Right lobe of liver (tissue), 6 donors: ENCODE results near the gene FRS2. TPM values are rescaled to one million over a fixed set of nuclear protein-coding genes. Genes with fewer than 3 reads are reported as not detected.
A peak's percentile ranks its signal among the peaks of the same experiment; 100 is the strongest.

Source experiments
- ATAC-seq, 4 donors: fragments of 200-7000 bp; cut with Tn5 transposase; one replicate each; pipeline ENCODE4 v1.9.1; 2020; ENCODE audit warnings: mild to moderate bottlenecking in 4 of 4, moderate library complexity in 4 of 4
- DNase-seq, 3 donors: peaks; one replicate each; pipeline ENCODE4 v3.0.0-alpha.2; 2020
- H3K27ac ChIP-seq, 3 donors: fragments of 200-600 bp; one replicate each; pipeline ENCODE4 v1.8.0; 2022
- H3K27me3 ChIP-seq, 2 donors: fragments of 200-600 bp; one replicate each; pipeline ENCODE4 v1.8.0; 2022
- H3K36me3 ChIP-seq, 4 donors: fragments of 200-600 bp; sonication (generic) in 1 of 4; one replicate each; pipeline versions ENCODE4 v1.5.1 to v1.8.0; 2017 to 2022; ENCODE audit warnings: control low read depth in 1 of 4
- H3K4me1 ChIP-seq, 4 donors: fragments of 200-600 bp; sonication (generic) in 1 of 4; one replicate each; pipeline versions ENCODE4 v1.5.1 to v1.8.0; 2017 to 2022; ENCODE audit warnings: control low read depth in 1 of 4
- H3K4me3 ChIP-seq, 3 donors: fragments of 200-600 bp; one replicate each; pipeline ENCODE4 v1.8.0; 2022
- H3K9me3 ChIP-seq, 4 donors: fragments of 200-600 bp; sonication (generic) in 1 of 4; one replicate each; pipeline versions ENCODE4 v1.5.1 to v1.8.0; 2017 to 2022; ENCODE audit warnings: control low read depth in 1 of 4
- POLR2A ChIP-seq: fragments of 450-650 bp; IDR thresholded peaks from one replicate; pipeline ENCODE4 v1.6.1; 2017; ENCODE audit warnings: antibody characterized with exemption, mild to moderate bottlenecking
- WGBS: methylation state at CpG from one replicate; pipeline ENCODE4 v1.1.6; 2018; ENCODE audit warnings: low coverage, low lambda C conversion rate; ENCODE audit not compliant: insufficient coverage; ENCODE audit errors: missing lambda C conversion rate; 5-methylcytosine and 5-hydroxymethylcytosine counted together
- intact Hi-C, 2 donors: fragments of 100-400 bp; cut with DNase I; formaldehyde crosslinking; loops; one replicate each; pipeline versions ENCODE4 v1.11.2 to v1.14.1; 2022
- total RNA-seq, 6 experiments: library from RNA; depleted of rRNA in 2 of 6; stranded (reverse); fragments of >200 nt in 2 of 6; fragmentation: NEBNext Ultra II Directional in 3 of 6; extraction: Animal tissue kit (Norgen Biotek cat#: 25700) in 3 of 6; gene quantifications; one replicate each; pipeline versions ENCODE4 v1.1.0 to v1.2.4, GENCODE V29; 2016 to 2023
- TF ChIP-seq, protein P1 (sequence below), 4 donors: fragments of 200-600 bp in 3 of 4; fragments of 450-650 bp in 1 of 4; IDR thresholded peaks; one replicate each; pipeline versions ENCODE4 v1.5.1 to v1.8.0; 2016 to 2022; ENCODE audit warnings: antibody characterized with exemption in 4 of 4, mild to moderate bottlenecking in 2 of 4
- donor health status: DM: no; HTN: yes; CAD: no.
- donor health status: DM: no; HTN: no; CAD: no.
- donor health status: DM: no; HTN: no; CAD: no.
- donor health status: DM: no; HTN: yes; CAD: no.
- donor health status: DM: no; HTN: yes; CAD: no.

Gene FRS2
- total RNA-seq, 6 experiments from 2014 or later: 13.8 to 27.8 (median 15.8) TPM

DNA sequence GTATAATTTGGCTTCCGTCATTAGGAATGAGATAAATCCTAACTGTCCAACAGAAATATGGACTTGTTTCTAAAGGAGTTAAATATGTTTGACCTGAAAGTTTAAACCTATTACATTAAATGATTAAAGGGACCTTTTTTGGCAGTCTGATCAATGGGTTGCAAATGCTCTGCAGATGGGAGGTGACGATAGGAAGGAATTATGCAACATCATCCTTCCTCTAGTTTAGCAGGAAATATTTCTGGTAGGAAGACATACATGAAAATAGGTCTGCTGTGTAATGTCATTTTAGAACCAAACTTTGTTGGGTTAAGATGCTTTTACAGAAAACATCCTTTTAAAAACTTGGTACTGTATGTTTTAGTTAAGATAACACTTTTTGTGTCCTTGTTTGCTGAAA lies 137.9 kb downstream of the FRS2 start:
- WGBS: 51% methylated on average over 2 of the region's 2 CpGs
- intact Hi-C loops: no loop called here
- Histone ChIP-seq H3K27ac (no peak overlapping the region), H3K4me3 (no peak overlapping the region), H3K36me3 (peaks cover 0 to 5% (median 0%) of the 10 kb centered on the region in 4 donors), H3K9me3 (no peaks in the 10 kb centered on the region), H3K27me3 (no peaks in the 10 kb centered on the region), H3K4me1 (no peaks in the 10 kb centered on the region)
- TF ChIP-seq, protein P1, sequence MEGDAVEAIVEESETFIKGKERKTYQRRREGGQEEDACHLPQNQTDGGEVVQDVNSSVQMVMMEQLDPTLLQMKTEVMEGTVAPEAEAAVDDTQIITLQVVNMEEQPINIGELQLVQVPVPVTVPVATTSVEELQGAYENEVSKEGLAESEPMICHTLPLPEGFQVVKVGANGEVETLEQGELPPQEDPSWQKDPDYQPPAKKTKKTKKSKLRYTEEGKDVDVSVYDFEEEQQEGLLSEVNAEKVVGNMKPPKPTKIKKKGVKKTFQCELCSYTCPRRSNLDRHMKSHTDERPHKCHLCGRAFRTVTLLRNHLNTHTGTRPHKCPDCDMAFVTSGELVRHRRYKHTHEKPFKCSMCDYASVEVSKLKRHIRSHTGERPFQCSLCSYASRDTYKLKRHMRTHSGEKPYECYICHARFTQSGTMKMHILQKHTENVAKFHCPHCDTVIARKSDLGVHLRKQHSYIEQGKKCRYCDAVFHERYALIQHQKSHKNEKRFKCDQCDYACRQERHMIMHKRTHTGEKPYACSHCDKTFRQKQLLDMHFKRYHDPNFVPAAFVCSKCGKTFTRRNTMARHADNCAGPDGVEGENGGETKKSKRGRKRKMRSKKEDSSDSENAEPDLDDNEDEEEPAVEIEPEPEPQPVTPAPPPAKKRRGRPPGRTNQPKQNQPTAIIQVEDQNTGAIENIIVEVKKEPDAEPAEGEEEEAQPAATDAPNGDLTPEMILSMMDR (IDR thresholded peaks at IDR 0.05): no peak
- no peak for TF ChIP-seq POLR2A
- no peak for DNase-seq
- peak in 1 of 4 donors; percentile 14 for ATAC-seq

DNA sequence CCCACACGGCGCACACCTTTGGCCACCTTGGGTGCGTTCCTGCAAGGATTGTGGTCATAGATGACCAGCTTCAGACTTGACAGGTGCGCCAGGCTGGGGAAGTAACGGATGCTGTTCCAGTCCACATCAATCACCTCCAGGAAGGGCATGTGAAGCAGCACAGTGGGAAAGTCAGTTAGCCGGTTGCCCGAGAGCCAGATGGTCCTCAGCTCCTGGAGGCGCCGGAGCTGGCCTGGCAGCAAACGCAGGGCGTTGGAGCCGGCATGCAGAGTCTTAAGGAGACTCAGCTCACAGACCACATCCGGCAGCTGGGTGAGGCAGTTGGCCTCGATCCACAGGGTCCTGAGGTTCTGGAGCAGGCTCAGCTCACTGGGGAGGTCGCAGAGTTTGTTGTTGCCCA lies 139.9 kb downstream of the FRS2 start:
- intact Hi-C loops: no loop called here
- Histone ChIP-seq H3K36me3 (no peaks in the 10 kb centered on the region), H3K27me3 (no peaks in the 10 kb centered on the region), H3K4me3 (no peak overlapping the region), H3K9me3 (no peaks in the 10 kb centered on the region), H3K4me1 (no peaks in the 10 kb centered on the region), H3K27ac (no peak overlapping the region)
- DNase-seq: no peak
- TF ChIP-seq, protein P1 (IDR thresholded peaks at IDR 0.05): no peak
- TF ChIP-seq POLR2A: no peak
- no peak for ATAC-seq
- WGBS: 94% methylated on average over 7 of the region's 15 CpGs

DNA sequence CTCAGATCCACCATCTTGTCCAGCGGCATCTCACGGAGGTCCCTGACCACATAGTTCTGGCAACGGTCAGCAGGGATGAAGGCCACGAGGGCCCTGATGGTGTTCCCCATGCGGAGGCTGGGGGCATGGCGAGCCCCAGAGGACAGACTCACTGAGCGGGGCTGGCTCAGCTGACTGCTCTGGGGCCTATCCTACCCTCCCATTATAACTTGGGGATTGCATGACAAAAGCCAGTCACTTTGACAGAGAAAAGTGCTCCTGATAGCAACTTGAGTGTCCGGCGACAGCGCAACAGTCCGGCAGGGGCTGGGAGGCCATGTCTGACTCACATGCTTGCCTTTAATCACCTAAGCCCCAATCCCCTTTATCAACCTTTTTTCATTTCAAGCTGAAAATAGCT lies 140.5 kb downstream of the FRS2 start, which contains the start of gene LRRC10:
TSS of gene LRRC10 (minus strand) at position 179 of the 400 bp plus-strand sequence. CDS start at position 110, 69 bp downstream.
- intact Hi-C loops: no loop called here
- TF ChIP-seq, protein P1 (IDR thresholded peaks at IDR 0.05): no peak
- TF ChIP-seq POLR2A: no peak
- no peaks in the 10 kb centered on the region for H3K36me3 ChIP-seq
- ATAC-seq (no peak), DNase-seq (no peak)
- H3K4me1 ChIP-seq: no peaks in the 10 kb centered on the region
- H3K4me3 ChIP-seq: no peak within 1 kb of the TSS
- 50% methylated on average over 2 of the region's 11 CpGs for WGBS
- no peak within 1 kb of the TSS for H3K27ac ChIP-seq
- H3K9me3 ChIP-seq: no peaks in the 10 kb centered on the region
- no peaks in the 10 kb centered on the region for H3K27me3 ChIP-seq

DNA sequence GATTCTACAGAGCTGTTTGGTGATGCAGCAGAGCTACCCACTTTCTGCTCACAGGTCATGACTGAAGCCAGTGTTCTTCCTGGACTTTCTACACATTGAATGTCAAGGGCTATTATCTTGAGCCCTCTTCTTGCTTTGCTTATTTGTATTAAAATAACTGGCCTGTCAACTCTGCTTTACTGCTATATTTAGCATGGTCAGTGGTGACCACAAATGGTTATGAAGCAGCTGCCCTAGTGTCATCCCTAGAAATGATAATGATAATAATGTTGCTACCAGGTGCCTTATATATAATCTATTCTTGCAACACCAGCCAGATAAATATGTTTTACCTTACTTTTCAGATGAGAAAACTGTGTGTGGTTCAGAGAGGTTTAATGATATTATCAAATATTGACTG lies 143.2 kb downstream of the FRS2 start:
- ATAC-seq: no peak
- Histone ChIP-seq H3K27me3 (no peaks in the 10 kb centered on the region), H3K4me1 (no peaks in the 10 kb centered on the region), H3K27ac (no peak overlapping the region), H3K4me3 (no peak overlapping the region), H3K9me3 (no peaks in the 10 kb centered on the region), H3K36me3 (no peaks in the 10 kb centered on the region)
- intact Hi-C loops: no loop called here
- no peak for DNase-seq
- TF ChIP-seq, protein P1 (IDR thresholded peaks at IDR 0.05): no peak
- no peak for TF ChIP-seq POLR2A

DNA sequence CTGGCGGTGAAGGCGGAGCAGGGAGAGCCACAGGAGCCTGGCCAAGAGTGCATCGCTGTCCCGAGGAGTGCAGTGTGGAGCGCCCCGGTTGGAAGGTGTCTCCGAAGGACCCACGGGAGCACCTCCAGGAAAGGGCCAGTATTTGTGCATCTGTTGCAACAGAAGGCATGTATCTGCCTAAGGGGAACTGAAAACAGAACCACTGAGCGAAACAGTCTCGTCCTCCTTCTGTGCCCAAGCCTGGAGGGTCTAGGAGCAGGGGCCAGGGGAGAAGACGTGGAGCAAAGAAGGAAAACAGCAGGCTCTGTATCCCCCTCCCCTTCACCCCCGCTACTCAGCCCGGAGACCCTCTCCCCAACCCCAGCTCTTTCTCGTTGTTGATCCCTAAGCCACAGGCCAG lies 145.8 kb downstream of the FRS2 start:
- TF ChIP-seq, protein P1 (IDR thresholded peaks at IDR 0.05): no peak
- no peak for TF ChIP-seq POLR2A
- Histone ChIP-seq H3K9me3 (no peaks in the 10 kb centered on the region), H3K27me3 (no peaks in the 10 kb centered on the region), H3K36me3 (no peaks in the 10 kb centered on the region), H3K4me3 (no peak overlapping the region), H3K27ac (no peak overlapping the region), H3K4me1 (no peaks in the 10 kb centered on the region)
- no peak for DNase-seq
- ATAC-seq: no peak
- intact Hi-C loops: no loop called here
- WGBS: 58% methylated on average over 8 of the region's 14 CpGs
